GM19452 (cell line): ENCODE measurements around the gene MAP4K5.

ENCODE experiments used
- ATAC-seq: cut with Tn5 transposase; IDR thresholded peaks from one replicate; pipeline ENCODE4 v1.9.1; 2021; ENCODE audit not compliant: unreplicated experiment

Gene MAP4K5

GRCh38 chr14:50477760-50478159 is 54.6 kb downstream of the MAP4K5 start:
- no peak for ATAC-seq

GRCh38 chr14:50476134-50476533 is 56.2 kb downstream of the MAP4K5 start:
- ATAC-seq = no peak

GRCh38 chr14:50475460-50475859 is 56.9 kb downstream of the MAP4K5 start:
- ATAC-seq = no peak

- ATAC-seq = no peak
These were observed 60.4 kb downstream of the MAP4K5 start for GRCh38 chr14:50471838-50472465.

GRCh38 chr14:50469982-50470381 is 62.4 kb downstream of the MAP4K5 start:
- ATAC-seq = no peak

GRCh38 chr14:50462111-50462510 is 70.3 kb downstream of the MAP4K5 start:
- ATAC-seq = no peak

- no peak for ATAC-seq
These were observed 78.5 kb downstream of the MAP4K5 start for GRCh38 chr14:50453869-50454268.

- no peak for ATAC-seq
These were observed 79.2 kb downstream of the MAP4K5 start for GRCh38 chr14:50452979-50453705.

- ATAC-seq = no peak
These were observed 80.1 kb downstream of the MAP4K5 start for GRCh38 chr14:50452296-50452695.

GRCh38 chr14:50451854-50452253 is 80.5 kb downstream of the MAP4K5 start:
- no peak for ATAC-seq

GRCh38 chr14:50447461-50447860 is 84.9 kb downstream of the MAP4K5 start:
- ATAC-seq = no peak

GRCh38 chr14:50434528-50434927 is 97.8 kb downstream of the MAP4K5 start:
- no peak for ATAC-seq

GRCh38 chr14:50432131-50432530 is 100.2 kb downstream of the MAP4K5 start:
- ATAC-seq = no peak

GRCh38 chr14:50425816-50426215 is 106.6 kb downstream of the MAP4K5 start:
- ATAC-seq = no peak

- no peak for ATAC-seq
These were observed 107.3 kb downstream of the MAP4K5 start for GRCh38 chr14:50425105-50425504.

GRCh38 chr14:50423529-50423928 is 108.8 kb downstream of the MAP4K5 start:
- no peak for ATAC-seq

GRCh38 chr14:50421499-50421898 is 110.9 kb downstream of the MAP4K5 start:
- no peak for ATAC-seq

- no peak for ATAC-seq
These were observed 114.5 kb downstream of the MAP4K5 start for GRCh38 chr14:50417853-50418252.

GRCh38 chr14:50410921-50411320 is 121.4 kb downstream of the MAP4K5 start:
- no peak for ATAC-seq

GRCh38 chr14:50410071-50410470 is 122.3 kb downstream of the MAP4K5 start:
- no peak for ATAC-seq

- ATAC-seq = no peak
These were observed 125.1 kb downstream of the MAP4K5 start for GRCh38 chr14:50407111-50407812.

GRCh38 chr14:50403419-50403818 is 128.9 kb downstream of the MAP4K5 start:
- ATAC-seq = no peak
